ENCODE data around the gene GCDH.
A peak's percentile ranks its signal among the peaks of the same experiment; 100 is the strongest.
"Not testable (repeated sequence)": the region's sequence is repeated elsewhere in the genome, so short reads cannot be mapped to it uniquely, and the experiment has no call there.

The GCDH gene

DNA sequence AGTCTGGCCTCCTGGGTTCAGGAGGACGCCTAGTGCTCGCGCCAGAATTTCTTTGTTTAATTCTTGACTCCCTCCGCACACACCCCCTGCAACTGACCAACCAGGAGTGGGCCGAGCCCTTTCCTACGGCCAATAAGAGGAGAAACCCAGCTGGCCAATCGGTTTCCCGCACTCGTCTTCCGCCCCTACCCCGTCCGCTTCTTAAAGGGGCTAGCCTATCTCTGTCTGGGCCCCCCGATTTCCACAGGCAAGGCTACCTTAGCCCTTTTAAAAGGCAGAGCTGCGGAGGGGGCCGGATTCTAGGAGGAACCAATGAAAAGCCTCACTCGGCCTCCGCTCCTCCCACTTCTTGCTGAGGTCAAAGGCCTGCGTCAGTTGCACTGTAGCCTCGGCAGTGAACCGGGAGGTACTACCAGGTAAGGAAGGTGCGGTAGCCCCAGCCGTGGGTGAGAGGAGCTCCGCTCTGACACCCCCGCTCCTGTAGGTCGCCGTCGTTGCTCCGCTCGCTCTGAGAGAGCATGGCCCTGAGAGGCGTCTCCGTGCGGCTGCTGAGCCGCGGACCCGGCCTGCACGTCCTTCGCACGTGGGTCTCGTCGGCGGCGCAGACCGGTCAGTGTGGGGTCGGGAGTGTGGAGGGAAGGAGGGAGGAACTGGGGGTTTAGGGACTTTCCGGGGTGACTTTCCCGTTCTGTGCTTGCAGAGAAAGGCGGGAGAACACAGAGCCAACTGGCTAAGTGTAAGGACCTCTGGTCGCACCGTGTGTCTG lies at the start of gene GCDH:
Gene GCDH (plus strand): TSS at position 374 of the 766 bp plus-strand sequence. CDS start 145 bp downstream, at position 519.
- peak; percentile 99 for DNase-seq (ENCODE audit: low spot score)

DNA sequence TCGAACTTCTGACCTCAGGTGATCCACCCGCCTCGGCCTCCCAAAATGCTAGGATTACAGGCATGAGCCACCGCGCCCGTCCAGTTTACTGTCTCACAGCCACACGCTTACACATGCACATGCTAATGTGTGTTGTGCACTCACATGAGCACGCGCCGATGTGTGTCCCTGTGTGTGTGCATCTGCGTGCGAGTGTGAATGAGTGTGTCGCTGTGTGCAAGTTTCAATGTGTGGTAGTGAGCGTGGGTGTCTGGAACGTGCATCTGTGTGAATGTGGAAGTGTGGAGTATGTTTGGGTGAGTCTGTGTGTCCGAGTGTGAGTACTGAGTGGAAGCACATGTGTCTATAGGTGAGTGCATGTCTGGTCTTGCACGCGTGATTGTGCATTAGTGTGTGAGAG lies 48.4 kb upstream of the GCDH start:
- no peak for DNase-seq (ENCODE audit: low spot score)

DNA sequence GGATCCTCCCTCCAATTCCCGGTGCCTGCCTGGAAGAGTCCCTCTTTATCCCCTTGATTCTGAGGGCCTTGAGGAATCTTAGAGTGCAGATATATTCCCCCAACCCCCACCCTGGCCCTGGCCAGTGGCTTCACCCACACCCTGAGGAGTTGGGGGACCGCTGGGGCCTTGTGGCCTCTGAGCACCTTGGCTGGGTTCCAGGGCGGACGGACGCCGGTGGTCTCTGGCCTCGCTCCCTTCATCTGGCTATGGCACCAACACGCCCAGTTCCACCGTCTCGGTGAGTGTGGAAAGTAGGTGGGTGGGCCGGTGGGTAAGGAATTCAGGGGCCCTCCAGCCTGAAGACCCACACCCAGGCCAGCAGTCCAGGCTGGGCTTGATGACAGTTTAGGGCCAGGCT lies 47.6 kb upstream of the GCDH start:
- DNase-seq (ENCODE audit: low spot score), result no peak

DNA sequence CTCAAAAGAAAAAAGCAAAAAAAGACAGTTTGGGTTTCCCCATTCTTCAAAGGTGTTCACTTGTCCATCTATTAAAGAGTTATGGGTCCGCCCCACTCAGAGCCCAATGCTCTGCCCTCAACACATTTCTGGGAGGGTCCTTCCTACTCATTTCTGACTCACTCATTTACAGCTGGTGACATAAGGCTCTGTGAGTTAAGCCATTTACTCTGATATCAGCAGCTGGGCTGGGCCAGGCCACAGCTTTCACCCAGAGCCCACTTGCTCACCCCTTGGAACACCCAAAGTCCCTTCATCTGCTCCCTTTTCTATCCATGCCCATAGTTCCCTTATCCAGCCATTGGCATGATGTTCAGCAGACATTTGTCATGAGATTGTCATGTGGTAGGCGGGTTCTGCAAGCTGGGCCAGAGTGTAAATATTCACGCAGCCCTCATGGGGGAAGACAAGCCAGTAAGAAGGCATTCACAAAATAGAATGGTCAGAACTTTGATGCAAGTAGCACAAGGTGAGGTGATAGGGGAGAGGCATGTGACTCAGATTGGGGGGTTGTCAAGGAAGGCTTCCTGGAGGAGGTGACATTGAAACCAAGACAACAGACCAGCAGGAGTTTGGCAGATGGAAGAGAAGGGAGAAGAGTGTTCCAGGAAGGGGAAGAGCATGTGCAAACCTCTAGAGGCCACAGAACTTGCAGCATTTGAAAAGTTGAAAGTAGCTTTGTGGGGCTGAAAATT lies 46.8 kb upstream of the GCDH start:
- no peak for DNase-seq (ENCODE audit: low spot score)

DNA sequence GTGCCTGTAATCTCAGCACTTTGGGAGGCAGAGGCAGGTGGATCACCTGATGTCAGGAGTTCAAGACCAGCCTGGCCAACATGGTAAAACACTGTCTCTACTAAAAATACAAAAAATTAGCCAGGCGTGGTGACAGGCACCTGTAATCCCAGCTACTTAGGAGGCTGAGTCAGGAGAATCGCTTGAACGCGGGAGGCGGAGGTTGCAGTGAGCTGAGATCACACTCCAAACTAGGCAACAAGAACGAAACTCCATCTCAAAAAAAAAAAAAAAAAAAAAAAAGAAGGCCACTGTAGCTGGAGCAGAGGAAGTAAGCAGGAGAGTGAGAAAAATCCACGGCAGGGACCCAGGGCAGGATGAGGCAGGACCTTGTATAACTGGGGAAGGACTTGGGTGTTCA lies 44.3 kb upstream of the GCDH start:
- DNase-seq (ENCODE audit: low spot score), result not testable (repeated sequence)

DNA sequence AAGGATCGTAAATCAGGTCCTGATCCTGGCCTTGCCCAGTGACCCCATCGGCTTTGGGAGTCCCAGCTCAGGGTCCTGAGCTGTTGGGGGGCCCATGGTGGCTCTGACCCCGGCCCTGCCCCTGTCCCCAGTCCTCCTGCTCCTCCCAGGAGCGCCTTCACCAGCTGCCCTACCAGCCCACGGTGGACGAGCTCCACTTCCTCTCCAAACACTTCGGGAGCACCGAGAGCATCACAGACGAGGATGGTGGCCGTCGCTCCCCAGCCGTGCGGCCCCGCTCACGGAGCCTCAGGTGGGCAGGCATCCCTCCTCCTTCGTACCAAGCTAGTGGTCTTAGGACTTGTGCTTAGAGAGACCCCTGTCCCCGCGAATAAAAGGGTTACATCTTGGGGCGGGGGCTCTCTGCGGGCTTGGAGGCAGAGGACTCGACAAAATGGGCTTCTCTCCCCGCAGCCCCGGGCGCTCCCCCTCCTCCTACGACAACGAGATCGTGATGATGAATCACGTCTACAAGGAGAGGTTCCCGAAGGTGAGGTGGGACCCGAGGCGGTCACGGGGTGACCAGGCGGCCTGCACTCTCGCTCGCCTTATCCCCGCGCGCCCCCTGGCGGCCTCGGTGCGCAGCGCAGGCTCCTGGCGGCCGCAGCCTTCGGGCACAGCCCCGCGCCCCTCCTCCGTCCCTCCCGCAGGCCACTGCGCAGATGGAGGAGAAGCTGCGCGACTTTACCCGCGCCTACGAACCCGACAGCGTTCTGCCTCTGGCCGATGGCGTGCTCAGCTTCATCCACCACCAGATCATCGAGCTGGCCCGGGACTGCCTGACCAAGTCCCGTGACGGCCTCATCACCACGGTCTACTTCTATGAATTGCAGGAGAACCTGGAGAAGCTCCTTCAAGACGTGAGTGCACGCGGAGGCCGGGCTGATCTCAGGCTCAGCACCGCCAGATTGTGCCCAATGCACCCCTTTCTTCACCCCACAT lies 43.5 kb upstream of the GCDH start:
- DNase-seq (ENCODE audit: low spot score), result peak; percentile 80

DNA sequence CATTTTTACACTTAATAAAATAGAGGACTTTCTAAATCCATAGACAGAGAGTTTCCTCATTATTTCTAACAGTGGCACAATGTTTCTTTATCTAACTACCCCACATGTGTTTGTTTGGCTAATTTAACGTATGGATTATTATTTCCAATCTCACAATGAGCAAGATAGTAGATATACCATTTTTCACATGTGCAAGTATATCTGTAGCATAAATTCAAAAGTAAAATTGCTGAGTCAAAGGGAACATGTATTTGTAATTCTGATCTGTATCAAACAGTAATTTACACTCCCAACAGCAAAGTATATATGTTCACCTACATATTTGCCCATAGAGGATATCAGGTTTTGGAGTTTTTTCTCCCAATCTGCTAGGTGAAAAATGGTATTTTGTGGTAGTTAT lies 34.3 kb upstream of the GCDH start:
- no peak for DNase-seq (ENCODE audit: low spot score)

DNA sequence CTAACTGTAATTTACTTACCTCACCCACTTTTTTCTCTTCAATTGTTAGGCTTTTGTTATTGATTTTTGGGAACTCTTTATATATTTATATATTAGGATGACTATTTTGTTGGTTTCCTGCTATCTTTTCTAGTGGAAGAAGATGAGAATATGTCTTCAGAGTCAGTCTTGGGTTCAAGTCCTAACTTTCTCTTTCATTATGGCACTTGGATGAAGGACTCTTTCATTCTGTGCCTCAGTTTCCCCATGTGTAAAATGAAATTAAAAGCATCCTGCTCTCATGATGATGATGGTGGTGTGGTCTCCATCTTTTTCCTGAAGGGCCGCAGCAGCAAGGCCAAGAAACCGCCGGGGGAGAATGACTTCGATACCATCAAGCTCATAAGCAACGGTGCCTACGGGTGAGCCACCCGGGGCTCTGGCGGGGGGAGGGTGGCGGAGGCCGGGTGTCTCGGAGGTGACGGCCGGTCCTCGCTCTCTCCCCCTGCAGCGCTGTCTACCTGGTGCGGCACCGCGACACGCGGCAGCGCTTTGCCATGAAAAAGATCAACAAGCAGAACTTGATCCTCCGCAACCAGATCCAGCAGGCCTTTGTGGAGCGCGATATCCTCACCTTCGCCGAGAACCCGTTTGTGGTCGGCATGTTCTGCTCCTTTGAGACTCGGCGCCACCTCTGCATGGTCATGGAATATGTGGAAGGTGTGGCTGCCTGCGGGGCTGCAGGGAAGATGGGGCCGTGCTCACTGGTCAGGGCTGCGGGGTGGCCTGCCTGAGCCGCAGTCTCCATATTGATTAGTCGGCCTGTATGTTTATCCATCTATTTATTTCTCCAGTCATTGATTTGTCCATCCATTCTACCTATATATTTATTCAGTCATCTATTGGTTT lies 32.7 kb upstream of the GCDH start:
- DNase-seq (ENCODE audit: low spot score), result no peak

DNA sequence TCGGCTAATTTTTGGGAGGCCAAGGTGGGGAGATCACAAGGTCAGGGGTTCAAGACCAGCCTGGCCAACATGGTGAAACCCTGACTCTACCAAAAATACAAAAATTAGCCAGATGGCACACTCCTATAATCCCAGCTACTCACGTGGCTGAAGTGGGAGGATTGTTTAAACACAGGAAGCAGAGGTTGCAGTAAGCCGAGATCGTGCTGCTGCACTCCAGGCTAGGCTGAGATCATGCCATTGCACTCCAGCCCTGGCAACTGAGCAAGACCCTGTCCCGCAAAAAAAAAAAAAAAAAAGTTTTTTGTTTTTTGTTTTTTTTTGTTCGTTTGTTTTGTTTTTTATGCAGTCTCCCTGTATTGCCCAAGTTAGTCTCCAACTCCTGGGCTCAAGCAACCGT lies 31.4 kb upstream of the GCDH start:
- DNase-seq (ENCODE audit: low spot score), result no peak

DNA sequence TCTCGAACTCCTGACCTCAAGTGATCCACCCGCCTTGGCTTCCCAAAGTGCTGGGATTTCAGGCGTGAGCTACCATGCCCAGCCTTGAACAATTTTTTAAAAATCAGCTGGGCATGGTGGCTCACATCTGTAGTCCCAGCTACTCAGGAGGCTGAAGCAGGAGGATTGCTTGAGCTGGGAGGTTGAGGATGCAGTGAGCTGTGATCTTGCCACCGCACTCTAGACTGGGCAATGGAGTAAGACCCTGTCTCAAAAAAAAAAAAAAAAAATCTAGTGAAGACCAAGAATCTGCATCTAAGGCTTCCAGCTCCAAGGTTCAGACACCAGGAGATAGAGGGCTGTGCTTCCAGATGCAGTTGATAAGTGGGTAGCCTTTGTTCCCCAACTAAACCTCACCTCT lies 26.8 kb upstream of the GCDH start:
- DNase-seq (ENCODE audit: low spot score), result no peak

DNA sequence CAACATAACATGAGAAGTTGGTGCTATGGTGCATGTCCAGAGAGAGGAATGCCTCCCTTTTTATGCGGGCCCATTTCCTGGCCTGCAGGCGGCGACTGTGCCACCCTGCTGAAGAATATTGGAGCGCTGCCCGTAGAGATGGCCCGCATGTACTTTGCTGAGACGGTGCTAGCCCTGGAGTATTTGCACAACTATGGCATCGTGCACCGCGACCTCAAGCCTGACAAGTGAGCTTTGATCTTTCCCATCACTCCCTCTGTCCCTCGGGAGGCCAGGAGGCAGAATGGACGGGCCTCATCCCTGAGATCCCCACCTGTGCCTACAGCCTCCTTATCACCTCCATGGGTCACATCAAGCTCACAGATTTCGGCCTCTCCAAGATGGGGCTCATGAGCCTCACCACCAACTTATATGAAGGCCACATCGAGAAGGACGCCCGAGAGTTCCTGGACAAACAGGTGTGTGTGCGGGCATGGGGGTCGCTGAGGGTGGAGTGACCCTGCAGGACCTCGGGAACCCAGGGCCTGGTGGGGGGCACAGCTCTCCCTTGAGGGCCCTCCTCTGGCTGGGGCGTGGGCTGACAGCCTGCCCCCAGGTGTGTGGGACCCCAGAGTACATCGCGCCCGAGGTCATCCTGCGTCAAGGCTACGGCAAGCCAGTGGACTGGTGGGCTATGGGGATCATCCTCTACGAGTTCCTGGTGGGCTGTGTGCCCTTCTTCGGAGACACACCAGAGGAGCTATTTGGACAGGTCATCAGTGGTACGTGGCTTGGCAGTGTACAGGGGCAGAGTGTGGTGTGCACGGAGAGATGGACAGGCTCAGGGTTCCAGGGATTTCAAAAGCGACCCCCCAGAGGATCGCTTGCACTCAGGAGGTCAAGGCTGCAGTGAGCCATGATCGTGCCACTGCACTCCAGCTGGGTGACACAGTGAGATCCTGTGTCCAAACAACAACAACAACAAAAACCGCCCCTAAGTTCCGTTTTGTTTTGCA lies 25.9 kb upstream of the GCDH start:
- DNase-seq (ENCODE audit: low spot score), result no peak

DNA sequence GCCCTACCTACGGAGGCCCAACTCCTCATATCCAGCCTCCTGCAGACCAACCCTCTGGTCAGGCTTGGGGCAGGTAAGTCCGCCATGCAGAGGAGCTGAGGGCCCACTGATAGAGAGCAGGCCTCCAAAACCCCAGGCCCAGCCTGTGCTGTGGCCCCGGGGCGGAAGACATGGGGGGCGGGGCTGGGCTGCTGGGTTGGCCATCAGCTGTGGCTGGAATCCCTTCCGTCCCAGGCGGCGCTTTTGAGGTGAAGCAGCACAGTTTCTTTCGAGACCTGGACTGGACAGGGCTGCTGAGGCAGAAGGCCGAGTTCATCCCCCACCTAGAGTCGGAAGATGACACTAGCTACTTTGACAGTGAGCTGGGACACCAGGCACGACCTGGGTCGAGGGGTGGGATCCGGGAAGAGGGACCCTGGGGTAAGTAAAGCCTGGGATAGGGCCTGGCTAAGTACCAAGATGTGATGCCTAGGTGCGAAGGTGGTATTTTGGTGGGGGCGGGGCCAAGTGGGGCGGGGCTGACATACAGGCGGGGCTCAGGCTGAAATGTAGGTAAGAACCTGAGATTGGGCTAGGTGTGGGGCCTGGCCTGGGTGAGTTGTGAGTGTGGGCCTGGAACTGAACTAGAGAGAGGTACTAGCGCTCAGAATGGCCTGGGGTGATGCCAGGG lies 25.1 kb upstream of the GCDH start:
- no peak for DNase-seq (ENCODE audit: low spot score)

DNA sequence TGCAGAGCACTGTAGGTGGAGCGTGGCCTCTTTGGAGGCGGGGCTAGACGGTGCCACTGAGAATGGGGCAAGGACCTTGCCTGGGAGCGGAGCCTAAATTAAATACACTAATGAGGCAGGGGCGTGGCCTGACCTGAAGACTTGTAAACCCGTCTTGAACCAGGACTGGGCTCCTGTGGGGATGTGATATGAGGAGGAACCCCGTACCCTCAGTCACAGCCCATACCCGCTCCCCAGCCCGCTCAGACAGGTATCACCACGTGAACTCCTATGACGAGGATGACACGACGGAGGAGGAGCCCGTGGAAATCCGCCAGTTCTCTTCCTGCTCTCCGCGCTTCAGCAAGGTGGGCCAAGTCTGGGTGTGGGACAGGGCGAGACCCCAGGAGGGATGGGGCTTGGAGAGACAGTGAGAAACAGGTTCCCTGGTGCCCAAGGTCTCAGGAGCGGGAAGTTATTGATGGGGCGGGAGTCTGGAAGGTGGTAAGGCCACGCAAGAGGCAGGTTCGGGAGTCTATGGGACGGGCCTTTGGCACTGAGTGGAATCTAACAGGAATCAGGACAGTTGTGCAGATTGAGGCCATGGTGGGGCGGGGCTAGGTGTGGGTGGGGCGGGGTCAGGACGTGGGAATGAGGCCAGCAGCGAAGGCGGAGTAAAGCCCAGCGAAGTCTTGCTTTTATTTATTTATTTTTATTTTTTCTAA lies 24.4 kb upstream of the GCDH start:
- DNase-seq (ENCODE audit: low spot score), result no peak

DNA sequence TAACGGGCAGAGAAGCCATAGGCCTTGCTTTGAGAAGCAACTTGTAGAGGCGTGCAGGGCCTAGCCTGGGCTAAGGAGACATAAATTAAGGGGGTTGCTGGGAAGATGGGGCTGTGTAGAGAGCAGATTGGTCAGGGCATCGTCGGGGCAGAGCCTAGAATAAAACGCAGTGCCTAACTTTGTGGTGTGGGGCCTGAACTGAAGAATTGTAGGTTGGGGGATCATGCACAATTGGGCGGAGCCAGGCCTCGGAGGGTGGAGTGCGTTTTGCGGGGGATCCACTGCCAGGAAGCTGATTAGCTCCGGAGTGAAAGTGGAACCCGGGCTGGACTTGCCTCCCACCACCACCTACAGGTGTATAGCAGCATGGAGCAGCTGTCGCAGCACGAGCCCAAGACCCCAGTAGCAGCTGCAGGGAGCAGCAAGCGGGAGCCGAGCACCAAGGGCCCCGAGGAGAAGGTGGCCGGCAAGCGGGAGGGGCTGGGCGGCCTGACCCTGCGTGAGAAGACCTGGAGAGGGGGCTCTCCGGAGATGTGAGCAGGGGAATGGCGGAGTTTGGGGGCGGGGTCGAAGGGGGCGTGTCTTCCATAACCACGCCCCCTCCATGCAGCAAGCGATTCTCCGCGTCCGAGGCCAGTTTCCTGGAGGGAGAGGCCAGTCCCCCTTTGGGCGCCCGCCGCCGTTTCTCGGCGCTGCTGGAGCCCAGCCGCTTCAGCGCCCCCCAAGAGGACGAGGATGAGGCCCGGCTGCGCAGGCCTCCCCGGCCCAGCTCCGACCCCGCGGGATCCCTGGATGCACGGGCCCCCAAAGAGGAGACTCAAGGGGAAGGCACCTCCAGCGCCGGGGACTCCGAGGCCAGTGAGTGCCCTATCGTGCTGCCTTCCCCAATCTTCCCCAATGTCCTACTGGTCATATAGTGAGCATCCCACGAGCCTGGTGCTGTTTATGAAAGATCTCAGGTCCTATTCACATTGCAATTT lies 23.6 kb upstream of the GCDH start:
- peak; percentile 38 for DNase-seq (ENCODE audit: low spot score)

DNA sequence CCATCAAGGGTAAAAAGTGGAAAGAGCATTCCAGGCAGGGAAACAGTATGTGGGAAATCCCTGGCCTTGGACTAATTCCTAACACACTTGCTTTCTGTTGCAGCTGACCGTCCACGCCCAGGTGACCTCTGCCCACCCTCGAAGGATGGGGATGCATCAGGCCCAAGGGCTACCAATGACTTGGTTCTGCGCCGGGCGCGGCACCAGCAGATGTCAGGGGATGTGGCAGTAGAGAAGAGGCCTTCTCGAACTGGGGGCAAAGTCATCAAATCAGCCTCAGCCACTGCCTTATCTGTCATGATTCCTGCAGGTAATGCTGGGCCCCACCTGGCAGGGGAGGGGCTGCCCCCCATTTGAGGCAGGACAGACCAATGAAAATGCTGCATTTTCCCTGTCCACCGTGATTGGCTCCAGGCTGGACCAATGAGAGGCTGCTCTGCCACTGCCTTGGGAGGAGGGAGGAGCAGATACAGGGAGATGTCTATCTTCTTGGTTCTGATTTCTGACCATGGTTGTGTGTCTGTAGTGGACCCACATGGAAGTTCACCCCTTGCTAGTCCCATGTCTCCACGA lies 22.3 kb upstream of the GCDH start:
- DNase-seq (ENCODE audit: low spot score), result no peak

DNA sequence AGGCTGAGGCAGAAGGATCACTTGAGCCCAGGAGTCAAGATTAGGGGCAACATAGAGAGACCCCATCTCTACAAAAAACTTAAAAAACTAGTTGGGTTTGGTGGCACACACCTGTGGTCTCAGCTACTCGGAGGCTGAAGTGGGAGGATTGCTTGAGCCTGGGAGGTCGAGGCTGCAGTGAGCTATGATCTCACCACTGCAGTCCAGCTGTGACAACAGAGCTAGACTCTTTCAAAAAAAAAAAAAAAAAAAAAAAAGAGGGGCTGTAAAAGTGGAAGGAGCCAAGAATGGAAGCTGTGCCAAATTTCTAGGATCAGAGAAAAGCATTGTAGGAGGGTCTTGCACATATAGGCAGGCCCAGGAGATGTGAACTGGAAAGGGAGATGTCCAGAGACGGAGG lies 19.3 kb upstream of the GCDH start:
- DNase-seq (ENCODE audit: low spot score), result no peak

DNA sequence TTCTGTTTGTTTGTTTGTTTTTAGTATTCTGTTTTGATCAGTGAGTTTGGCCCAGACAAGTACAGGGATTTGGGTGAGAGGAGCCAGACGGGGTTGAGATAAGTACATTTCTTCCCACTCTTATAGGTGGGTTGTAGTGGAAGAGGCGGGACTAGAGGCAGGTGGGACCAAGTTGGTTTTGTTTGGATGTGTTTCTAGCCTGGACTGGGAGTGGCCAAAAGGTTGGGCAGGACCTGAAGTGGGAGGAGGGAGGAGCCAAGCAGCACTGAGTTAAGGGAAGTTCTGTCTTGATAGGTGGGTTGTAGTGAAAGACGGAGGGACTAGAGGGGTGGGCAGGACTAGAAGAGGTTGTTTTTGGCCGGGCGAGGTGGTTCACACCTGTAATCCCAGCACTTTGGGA lies 18.7 kb upstream of the GCDH start:
- no peak for DNase-seq (ENCODE audit: low spot score)

All from Ammon's horn (tissue), 1 donor.